GM18505 (cell line): Measurements from ENCODE around the gene HNRNPLL.

Experiments used
- ATAC-seq: cut with Tn5 transposase; IDR thresholded peaks from one replicate; pipeline ENCODE4 v1.9.1; 2021; ENCODE audit not compliant: unreplicated experiment
- POLR2A ChIP-seq: IDR thresholded peaks from 4 replicates; pipeline ENCODE4 v1.6.1; 2011; ENCODE audit warnings: borderline replicate concordance; ENCODE audit not compliant: insufficient read depth, insufficient read length; ENCODE audit errors: extremely low read depth

The HNRNPLL gene

DNA sequence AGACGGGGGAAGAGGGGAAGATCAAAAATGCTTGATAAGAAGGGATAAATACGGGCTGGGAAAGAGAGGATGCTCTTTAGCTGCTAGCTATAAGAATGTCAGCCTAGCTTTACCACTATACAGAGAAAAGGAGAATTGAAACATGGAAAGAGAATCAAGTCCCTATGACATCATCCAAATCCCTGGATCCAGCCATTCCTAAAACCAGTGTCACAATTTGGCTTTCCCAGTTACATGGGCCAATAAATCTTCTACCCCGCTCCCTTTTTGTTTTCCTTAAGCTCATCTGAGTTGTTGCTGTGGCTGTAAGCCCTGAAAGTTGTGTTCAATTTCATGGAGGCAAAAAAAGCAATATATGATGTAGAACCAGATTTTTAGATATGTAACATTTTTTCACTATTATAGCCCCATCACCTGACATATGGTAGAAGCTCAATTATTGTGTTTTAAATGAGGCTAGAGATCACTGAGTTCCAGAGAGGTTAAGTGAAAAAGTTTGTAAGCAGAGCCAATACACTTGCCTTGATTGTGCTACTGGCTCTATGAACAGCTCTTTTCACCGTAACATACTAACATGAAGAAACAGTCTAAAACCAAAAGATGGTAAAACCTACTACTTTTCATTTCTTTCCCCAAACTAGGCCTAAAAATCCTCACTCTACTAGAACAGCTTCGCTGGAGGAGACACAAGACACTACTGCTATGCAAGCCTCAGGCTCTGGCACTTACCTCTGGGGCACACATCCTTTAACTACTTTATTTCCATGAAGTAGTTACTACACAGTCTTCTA lies 4.3 kb downstream of the HNRNPLL start:
- no peak for ATAC-seq
- no peak for TF ChIP-seq POLR2A

DNA sequence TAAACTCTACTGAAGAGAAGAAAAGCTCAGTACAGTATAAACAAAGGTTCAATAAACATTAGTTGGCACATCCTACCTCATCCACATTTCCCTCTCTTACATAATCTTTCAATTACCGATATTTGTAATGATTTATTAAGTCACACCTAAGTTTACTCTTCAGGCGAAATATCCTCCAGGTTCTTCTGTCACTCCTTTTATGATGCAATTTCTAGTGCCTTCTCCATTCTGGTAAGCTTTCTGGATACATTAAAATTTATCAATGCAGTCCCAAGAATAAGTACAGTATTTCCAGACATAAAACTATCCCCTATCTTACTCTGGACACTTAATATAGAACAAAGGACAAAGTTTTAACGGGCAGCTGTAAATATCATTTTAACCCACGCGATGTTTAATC lies 5.6 kb downstream of the HNRNPLL start:
- TF ChIP-seq POLR2A, result no peak
- ATAC-seq, result no peak

DNA sequence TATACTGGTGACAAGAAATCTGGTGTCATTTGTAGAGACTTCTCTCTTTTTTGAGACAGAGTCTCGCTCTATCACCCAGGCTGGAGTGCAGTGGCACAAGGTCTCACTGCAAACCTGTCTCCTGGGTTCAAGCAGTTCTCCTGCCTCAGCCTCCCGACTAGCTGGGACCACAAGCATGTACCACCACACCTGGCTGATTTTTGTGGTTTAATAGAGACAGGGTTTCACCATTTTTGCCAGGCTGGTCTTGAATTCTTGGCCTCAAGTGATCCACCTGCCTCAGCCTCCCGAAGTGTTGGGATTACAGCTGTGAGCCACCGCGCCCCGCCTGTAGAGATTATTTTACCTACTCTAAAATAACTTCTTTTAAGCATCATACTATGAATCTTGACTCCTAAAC lies 6.5 kb downstream of the HNRNPLL start:
- TF ChIP-seq POLR2A, result no peak
- no peak for ATAC-seq

DNA sequence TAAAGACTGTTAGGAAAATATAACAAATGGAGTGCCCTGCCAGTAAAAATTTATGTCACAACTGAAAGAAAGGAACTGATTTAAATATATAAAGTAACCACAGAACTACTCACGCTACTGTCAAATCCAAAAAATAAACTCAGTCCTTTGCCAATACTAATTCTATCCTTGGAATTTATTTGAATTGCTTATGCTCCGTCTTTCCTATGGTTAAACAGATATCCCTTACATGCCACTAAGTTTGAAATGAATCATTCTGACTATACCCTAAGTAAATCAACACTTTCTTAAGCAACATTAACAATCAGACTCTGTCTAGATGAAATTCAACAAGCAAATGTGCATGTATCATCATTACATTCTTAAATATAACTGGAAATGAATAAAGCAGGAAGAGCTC lies 9.8 kb downstream of the HNRNPLL start:
- no peak for ATAC-seq
- no peak for TF ChIP-seq POLR2A

DNA sequence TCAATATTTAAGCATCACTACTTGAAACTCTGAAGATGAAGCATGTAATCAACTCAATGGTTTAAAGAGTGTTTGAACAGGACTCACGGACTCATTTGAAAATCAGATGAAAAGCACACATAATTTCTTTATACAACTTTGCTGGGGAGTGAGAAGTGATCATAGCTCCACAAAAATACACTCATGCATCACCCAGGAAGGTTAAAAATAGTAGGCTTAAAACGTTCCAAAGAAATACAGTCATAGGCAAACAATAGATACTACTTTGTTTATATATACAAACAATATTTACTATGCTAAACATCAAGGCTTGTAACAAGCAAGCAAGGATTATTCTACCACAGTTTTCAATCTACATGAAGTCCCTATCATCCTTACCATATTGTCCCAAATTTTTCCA lies 11.6 kb downstream of the HNRNPLL start:
- no peak for TF ChIP-seq POLR2A
- no peak for ATAC-seq

DNA sequence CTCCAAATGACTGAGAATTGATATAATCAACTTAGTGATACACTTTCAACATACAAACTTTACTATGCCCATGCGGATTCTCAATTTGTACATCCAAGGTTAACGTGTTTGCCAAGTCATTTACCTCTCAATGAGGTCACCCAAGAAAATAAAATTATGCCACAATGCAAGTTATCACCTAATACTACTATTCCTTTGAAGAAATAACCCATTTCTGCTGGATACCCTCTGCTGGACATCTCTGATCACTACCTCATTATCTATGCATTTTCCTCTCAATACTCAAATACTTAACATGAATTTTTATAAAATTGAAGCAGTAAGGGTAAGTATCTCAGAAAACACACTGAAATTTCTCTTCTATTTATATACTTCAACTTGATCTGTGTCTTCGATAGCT lies 12.7 kb downstream of the HNRNPLL start:
- no peak for ATAC-seq
- no peak for TF ChIP-seq POLR2A

DNA sequence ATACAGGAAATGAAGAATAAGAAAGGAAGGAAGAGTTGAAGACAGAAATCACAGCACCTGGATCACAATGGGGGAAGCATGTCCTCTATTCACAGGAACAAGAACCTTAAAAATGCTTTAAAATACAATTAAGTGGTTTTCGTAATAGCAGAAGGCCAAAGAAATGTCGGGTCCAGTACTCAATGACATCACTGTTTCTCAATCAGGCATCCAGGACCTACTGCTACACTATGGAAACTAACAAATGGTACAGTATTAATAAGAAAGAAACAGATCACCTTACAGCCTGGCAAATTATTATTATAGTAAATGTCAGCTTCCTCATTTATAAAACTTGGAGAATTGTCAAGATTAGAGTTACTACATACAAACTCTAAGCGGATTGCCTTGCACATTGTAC lies 15.8 kb downstream of the HNRNPLL start:
- ATAC-seq, result no peak

DNA sequence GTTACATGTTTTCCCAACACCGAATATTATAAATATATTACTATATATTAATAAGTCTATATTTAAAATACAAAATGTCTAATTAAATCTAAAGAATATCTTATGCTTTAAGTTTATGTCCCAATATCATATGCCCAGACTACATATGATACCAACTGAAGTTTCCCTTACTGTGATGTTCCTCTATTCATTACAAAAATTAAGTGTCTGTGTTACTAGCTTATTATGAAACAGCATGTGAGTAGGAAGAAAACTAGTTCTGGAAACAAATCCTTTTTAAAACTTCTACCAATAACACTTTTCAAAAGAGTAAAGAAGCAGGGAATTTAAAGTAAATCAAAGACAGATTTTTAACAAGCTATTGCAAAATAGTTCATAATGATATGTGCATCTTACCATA lies 17.8 kb downstream of the HNRNPLL start:
- TF ChIP-seq POLR2A, result no peak
- ATAC-seq, result no peak

More for the DNA sequence above, 15.8 kb downstream of the HNRNPLL start:
- no peak for TF ChIP-seq POLR2A

DNA sequence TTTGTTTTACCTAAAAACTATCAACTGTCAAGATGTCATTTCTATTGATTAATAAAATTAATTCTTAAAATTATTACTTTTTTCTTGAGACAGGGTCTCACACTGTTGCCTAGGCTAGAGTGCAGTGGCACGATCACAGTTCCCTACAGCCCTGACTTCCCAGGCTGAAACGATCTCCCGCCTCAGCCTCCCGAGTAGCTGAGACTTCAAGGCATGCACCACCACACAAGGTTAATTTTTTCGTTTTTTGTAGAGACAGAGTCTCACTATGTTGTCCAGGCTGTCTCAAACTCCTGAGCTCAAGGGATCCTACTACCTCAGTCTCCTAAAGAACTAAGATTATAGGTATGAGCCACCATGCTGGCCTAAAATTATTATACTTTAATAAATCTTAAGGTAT lies 18.7 kb downstream of the HNRNPLL start:
- no peak for ATAC-seq

DNA sequence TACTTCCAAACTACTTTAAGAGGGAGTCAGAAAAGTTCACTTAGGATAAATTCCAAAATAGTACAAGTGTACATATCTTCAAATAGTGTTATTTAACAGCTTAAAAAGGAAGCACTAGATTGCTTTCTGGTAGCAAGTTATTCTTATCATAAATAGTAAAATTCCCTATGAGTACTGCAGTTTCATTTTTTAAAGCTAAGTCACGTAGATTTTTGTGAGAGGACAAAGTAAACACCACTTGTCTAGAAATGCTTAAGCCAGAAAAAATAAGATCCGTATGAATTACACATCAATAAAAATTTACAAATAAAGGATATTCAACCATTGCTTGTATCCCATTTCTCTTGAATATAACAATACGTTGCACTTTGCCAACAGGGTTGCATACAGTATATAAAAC lies 19.2 kb downstream of the HNRNPLL start:
- ATAC-seq, result no peak
- TF ChIP-seq POLR2A, result no peak

More for the DNA sequence above, 18.7 kb downstream of the HNRNPLL start:
- no peak for TF ChIP-seq POLR2A

DNA sequence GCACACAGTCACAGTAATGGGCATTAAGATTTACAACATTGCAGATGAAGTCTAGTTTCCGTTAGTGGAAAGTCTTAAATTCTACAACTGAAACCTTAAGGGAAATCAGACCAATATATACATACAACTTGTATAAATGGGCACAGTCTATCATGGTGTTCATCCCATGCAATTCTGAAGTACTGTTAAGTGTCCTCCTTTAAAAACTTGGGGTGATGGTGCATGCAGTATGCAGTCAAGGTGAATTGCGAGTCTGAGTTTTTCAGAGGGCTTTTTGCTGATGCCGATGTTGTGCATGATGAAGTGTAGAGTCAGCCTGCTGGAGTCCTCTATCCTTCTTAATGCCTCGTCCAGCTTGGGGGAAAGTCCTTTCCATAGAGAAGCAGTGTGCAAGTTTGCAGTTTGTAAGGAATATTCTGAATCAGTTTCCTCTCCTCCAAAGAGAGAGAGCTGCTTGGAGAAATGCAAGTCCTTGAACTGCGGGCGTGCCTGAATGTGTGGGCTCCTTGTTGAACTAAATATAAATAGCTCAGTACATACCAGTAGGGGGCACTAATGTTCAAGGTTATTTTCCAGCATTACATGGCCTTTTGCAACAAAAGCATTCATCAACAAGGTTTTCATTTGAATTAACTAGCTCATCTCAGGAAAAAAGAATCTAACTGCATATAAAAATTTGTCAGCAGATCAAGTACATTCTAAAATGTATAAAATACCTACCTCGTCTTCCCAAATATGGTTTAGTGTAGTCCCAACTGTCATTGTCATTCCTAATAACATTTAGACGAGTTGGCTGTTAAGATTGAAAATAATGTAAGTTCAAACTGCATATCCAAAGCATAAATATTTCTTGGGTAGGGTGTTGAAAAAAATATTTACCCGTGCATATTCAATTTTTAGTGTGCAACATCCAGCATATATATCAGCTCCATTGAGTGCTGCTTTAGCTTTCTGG lies 21.3 kb downstream of the HNRNPLL start:
- ATAC-seq, result no peak
- no peak for TF ChIP-seq POLR2A

DNA sequence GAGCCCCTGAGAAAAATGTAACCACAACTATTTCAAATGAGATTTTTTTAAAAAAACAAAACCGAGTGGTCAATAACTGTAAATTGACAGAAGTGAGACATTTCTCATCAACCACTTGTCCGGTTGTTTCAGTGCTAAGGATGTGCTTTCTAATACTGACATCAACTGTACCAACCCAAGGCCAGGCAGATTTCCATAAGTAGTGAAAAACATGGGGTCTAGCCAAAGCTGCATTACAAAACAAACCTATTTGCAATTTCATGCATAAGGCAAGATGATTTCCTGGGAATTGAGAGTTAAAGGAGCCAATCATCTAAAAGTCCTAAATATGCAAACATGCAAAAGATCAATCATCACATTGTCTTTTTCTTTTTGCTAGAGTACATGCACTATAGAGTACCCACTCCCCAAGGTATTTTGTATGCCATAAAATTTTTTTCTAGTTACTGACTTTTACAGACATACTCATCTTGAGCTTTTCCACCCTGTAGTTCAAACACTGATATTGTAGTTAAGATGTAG lies 22.6 kb downstream of the HNRNPLL start:
- no peak for TF ChIP-seq POLR2A
- ATAC-seq, result no peak

DNA sequence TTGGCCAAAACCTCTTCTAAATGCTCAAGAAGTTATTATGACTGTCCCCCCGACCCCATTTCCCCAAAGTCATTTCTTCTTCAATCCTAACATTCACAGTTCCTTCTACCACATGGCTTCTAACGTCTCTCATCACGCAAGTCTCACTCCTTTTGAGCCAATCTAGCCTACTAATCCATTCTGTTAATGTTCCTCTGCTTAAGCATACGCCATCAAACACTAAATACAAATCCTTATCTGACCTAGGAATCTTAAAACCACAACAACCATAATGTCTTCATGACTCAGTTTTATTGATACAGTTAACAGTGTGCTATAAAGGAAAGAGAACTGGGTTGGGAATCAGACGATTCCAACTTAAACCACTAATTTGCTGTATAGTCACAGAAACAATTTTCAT lies 23.9 kb downstream of the HNRNPLL start:
- no peak for ATAC-seq
- no peak for TF ChIP-seq POLR2A
